RPMI7951 (cell line): ENCODE data around the gene GALK1. TPM values are rescaled to one million over a fixed set of nuclear protein-coding genes. Genes with fewer than 3 reads are reported as not detected.
A peak's percentile ranks its signal among the peaks of the same experiment; 100 is the strongest.
"Not testable (repeated sequence)": the region's sequence is repeated elsewhere in the genome, so short reads cannot be mapped to it uniquely, and the experiment has no call there.

Source experiments
- DNase-seq: peaks from one replicate; pipeline ENCODE4 v3.0.0-alpha.2; 2012; ENCODE audit warnings: low read depth
- total RNA-seq: library from RNA; depleted of rRNA; stranded (reverse); fragments of >200 nt; shearing (Covaris generic); gene quantifications from 2 replicates; pipeline ENCODE4 v1.2.3, GENCODE V29; 2014

The GALK1 gene
- total RNA-seq, 1 experiment from 2014 or later, result 37.0 TPM

DNA sequence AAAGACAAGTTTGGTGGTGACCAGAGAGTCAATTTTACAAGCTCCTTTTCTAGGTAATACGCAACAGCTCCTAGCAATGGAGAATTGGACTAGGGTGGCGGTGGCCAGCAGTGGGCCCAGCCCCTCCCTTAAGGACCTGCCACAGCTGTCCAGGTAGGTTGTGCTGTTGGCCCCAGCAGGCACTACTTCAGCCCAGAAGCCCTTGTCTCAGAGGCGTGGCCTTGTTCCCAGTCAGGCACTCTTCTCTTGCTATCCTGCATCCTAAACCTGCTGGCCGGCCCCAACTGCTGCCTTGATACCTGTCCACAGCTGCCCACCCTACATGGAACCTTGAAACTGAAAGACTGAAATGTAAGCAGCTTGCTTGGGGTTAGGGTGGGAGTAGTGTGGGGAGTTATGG, 989 bp upstream of the GALK1 start:
- no peak for DNase-seq

DNA sequence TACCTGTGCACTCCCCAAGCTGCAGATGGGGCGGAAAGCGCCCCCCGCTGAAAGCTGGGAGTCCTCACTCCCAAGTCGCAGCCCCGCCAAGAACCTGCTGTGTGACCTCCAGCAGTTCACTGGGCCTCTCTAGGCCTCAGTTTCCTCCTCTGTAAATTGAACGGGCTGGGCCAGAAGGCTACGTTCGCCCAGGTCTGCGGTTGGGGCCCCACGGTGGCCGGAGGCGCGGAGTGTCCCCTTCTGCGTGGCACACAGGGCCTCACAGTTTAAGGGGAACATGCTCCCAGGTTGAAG, 628 bp downstream of the GALK1 start:
- no peak for DNase-seq

DNA sequence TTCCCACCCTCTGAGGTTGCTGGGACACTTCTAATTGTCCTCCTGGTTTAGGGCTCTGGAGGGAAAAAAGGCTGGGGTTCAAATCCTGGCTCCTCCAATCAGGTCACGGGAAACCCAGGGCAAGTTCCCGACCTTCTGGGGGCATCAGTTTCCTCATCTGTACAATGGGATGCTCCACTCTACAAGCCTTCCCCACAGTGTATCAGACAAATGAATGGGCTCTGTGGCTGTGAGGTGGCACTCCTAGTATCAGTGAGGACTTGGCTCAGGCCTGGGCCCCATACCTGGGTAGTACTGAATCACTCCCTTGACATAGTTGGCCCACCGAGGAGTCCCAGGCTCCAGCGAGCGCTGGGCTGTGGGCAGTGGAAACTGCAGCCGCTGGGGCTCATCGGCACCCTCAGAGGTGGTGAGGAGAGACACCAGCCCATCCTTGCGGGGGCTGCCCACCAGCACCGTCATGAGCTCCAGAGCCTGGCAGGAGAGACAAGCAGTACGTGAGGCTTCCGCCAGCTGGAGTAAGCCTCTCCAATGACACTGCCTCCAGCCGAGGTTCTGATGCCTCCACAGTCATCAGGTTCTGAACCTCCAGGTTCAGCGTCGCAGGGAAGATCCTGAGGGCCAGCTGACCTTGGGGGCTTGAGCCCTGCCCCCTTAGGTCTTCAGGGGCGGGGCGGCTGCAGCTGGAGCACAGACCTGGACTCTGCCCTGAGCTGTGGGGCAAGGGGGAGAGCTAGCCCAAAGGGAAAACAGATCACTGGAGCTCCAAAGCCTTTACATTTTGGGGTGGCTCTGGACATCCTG, 1.2 kb downstream of the GALK1 start:
- DNase-seq, result no peak

DNA sequence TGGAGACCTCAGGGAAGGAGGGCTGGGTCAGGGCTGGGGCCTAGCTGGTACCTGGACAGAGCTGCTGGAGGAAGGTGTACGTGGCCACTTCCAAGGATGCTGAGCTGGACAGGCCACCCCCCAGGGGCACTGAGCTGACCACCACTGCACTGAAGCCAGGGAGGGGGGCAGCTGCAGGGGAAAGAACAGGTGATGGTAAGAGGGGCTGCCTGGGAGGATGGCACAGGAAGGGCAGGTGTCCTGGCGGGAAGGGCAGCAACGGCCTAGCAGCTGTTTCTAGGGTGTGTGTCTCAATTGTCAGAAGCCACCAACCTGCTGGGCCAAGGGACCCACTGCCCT, 1.8 kb downstream of the GALK1 start:
- no peak for DNase-seq

GRCh38 chr17:75762513-75763268, 2.3 kb downstream of the GALK1 start:
- DNase-seq, result no peak

GRCh38 chr17:75759978-75760640, 4.9 kb downstream of the GALK1 start:
- DNase-seq, result not testable (repeated sequence)

DNA sequence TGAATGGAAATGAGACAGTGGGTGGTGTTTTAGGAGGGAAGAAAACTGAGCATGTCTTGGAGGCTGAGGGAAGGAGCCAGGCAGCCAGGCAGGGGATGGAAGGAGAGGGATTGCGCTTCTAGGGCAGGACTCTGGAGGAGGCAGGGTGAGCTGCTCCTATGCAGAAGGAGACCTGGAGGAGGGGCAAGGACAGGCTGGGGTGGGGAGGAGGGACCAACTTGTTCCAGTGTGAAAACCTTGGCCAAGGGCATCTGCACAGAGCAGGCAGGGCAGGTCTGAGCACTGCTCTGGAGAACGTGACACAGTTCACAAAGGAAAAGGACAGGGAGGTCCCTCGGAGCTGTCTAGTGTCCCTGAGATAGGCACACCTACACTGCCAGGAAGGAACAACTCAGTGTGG, 5.5 kb downstream of the GALK1 start:
- no peak for DNase-seq

DNA sequence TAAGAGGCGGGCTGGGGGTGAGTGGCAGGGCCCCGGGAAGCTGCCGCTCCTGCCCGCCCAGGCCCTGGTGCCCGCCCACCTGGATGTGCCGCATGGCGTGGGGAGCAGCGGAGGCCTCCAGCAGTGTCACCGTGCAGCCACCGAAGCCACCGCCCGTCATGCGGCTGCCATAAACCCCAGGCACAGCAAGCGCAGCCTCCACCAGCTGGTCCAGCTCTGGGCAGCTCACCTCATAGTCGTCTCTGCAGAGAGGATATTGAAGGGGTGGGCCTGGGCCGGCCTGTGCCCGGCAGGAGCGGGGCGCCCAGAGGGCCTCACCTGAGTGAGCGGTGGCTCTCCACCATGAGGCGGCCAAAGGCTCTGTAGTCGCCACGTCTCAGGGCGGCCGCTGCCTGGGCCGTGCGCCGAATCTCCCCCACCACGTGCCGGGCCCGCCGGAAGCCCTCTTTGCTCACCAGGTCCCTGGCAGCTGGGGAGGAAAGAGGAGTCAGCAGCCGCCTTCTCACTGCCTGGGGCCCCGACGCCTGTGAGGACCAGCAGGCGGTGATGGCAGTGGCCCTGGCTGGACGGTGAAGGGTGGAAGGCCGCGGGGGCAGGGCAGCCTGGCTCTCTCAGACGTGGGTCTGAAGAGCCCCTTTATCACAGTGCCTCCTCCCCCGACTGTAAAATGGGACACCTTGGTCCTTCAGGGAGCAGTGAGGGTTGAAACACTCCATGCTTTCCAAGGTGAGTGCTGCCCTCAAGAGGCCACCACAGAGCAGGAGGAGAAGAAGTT, 6.7 kb downstream of the GALK1 start:
- DNase-seq, result no peak

- DNase-seq, result no peak
Observed at GRCh38 chr17:75757086-75757681, 7.8 kb downstream of the GALK1 start.

DNA sequence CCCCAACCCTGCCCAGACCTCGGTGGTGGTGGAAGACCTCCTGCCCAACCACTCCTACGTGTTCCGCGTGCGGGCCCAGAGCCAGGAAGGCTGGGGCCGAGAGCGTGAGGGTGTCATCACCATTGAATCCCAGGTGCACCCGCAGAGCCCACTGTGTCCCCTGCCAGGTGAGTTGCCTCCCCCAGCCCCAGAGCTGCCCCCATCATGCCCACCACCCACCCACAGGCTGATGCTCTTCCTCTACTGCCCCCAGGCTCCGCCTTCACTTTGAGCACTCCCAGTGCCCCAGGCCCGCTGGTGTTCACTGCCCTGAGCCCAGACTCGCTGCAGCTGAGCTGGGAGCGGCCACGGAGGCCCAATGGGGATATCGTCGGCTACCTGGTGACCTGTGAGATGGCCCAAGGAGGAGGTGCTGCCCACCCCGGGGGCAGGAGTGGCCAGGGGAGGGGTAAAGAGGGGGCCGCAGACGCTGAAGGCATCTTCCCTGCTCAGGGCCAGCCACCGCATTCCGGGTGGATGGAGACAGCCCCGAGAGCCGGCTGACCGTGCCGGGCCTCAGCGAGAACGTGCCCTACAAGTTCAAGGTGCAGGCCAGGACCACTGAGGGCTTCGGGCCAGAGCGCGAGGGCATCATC, 8.4 kb downstream of the GALK1 start:
- DNase-seq, result no peak

DNA sequence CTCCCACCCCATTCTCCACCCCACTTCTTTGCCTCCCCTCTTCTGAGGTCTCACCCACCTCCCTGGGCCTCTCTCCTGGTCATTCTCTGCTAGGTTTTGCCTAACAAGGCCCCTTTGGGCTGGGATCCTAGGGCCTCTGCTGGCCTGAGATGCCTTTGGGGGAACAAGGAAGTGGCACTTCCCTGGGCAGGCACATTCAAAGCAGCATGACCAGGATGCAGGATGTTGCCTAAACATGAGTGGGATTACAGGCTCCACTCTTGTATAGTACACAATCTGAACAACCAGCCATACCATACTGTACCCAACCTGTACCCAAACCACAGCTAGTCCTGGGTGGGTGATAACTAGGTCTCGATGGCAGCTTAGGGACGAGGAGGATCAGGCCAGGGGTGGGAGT, 9.0 kb downstream of the GALK1 start:
- no peak for DNase-seq

- DNase-seq, result peak; percentile 53
Observed at GRCh38 chr17:75755205-75755901, 9.6 kb downstream of the GALK1 start.

DNA sequence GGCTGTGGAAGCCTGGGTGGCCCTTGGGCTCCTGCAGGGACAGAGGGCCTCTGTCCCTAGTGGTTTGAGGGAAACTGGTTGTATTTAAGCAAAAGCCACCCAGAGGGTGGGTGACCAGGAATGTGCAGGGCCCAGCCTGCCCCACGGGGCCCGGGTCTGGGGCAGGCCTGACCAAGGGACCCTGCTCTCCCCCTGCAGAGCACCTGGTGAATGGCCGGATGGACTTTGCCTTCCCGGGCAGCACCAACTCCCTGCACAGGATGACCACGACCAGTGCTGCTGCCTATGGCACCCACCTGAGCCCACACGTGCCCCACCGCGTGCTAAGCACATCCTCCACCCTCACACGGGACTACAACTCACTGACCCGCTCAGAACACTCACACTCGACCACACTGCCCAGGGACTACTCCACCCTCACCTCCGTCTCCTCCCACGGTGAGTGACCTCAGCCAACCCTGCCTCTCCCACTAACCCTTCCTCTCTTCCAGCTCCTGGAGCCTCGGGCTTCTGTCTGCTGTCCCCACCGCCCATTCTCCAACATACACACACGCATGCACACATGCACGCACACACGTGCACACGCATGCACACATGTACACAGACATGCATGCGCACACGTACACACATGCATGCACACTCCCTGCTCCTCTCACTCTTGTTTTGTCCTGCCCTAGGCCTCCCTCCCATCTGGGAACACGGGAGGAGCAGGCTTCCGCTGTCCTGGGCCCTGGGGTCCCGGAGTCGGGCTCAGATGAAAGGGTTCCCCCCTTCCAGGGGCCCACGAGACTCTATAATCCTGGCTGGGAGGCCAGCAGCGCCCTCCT, 10.4 kb downstream of the GALK1 start:
- no peak for DNase-seq

GRCh38 chr17:75753514-75754377, 11.2 kb downstream of the GALK1 start:
- peak; percentile 68 for DNase-seq

- no peak for DNase-seq
Observed at GRCh38 chr17:75752802-75753513, 12.0 kb downstream of the GALK1 start.

GRCh38 chr17:75752405-75752709, 12.6 kb downstream of the GALK1 start:
- no peak for DNase-seq

DNA sequence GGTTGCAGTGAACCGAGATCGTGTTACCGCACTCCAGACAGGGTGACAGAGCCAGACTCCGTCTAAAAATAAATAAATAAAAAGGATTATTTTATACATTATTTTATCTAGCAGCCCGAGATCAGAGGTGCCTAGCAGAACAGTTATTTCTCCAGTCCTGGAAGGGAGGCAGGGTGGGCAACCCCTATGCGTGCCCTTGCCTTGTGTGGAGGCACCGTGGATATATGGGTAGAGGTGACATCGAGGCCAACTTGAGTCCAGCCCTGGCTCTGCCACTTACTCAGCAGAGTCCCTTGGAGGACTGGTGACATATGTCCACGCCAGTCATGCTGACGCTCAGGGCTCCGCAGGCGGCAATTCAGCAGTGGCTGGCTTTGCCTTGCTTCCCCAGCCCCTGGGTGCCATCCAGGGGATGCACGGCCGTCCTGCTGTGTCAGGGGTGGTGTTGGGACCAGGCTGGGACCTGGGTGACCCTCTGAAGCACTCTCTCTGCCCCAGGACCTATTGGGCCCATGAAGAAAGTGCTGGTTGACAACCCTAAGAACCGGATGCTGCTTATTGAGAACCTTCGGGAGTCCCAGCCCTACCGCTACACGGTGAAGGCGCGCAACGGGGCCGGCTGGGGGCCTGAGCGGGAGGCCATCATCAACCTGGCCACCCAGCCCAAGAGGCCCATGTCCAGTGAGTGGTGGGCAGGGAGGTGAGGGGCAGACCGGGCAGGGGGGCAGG, 13.2 kb downstream of the GALK1 start:
- DNase-seq, result no peak
